PC-9 (cell line): ENCODE results near the gene TMEM205. TPM values are rescaled to one million over a fixed set of nuclear protein-coding genes. Genes with fewer than 3 reads are reported as not detected.
A peak's percentile ranks its signal among the peaks of the same experiment; 100 is the strongest.

Experiments
- BruUV-seq: library from RNA; stranded (reverse); fragments of 400-500 nt; replicated peaks from 2 replicates; lab custom pipeline; 2021; lab: Mats Ljungman, UMichigan
- CTCF ChIA-PET: fragments of 300-600 bp; sonication (Branson Sonifier 250); formaldehyde crosslinking; loops from one replicate; lab custom pipeline; 2022; ENCODE audit warnings: antibody characterized with exemption; lab: Charles Lee
- POLR2A ChIA-PET: fragments of 300-600 bp; sonication (Branson Sonifier 250); formaldehyde crosslinking; loops from one replicate; lab custom pipeline; 2022; ENCODE audit warnings: antibody characterized with exemption; ENCODE audit not compliant: unreplicated experiment; lab: Charles Lee
- DNase-seq, 2 experiments: peaks; one replicate each; pipeline versions ENCODE4 v3.0.0 to v3.0.0-alpha.2; 2015 to 2022; ENCODE audit warnings: mixed read lengths in 1 of 2
- H2AFZ ChIP-seq: fragments of 200-600 bp; sonication (generic); 2 replicates; pipeline ENCODE4 v1.8.1; 2017; ENCODE audit warnings: antibody characterized with exemption
- H3F3A ChIP-seq: fragments of 200-600 bp; sonication (generic); 2 replicates; pipeline ENCODE4 v1.8.1; 2017; ENCODE audit warnings: antibody characterized with exemption, mild to moderate bottlenecking, low read depth; ENCODE audit not compliant: insufficient read depth
- H3K27ac ChIP-seq: fragments of 200-600 bp; sonication (generic); 2 replicates; pipeline ENCODE4 v1.6.1; 2016; ENCODE audit warnings: mixed run types
- H3K27me3 ChIP-seq: fragments of 200-600 bp; sonication (generic); 2 replicates; pipeline ENCODE4 v1.6.1; 2016; ENCODE audit warnings: low read depth, mixed run types; ENCODE audit not compliant: insufficient read depth
- H3K36me3 ChIP-seq: fragments of 200-600 bp; sonication (generic); 2 replicates; pipeline ENCODE4 v1.6.1; 2016; ENCODE audit warnings: low read depth, mixed run types
- H3K4me1 ChIP-seq: fragments of 200-600 bp; sonication (generic); replicated peaks from 2 replicates; pipeline ENCODE4 v1.6.1; 2016; ENCODE audit warnings: mixed run types; ENCODE audit not compliant: insufficient read depth
- H3K4me2 ChIP-seq: fragments of 200-600 bp; sonication (generic); 2 replicates; pipeline ENCODE4 v1.6.1; 2017; ENCODE audit warnings: mixed run types
- H3K4me3 ChIP-seq: fragments of 200-600 bp; sonication (generic); 2 replicates; pipeline ENCODE4 v1.6.1; 2016; ENCODE audit warnings: mixed run types
- H3K79me2 ChIP-seq: fragments of 200-600 bp; sonication (generic); 2 replicates; pipeline ENCODE4 v1.6.1; 2017; ENCODE audit warnings: low read depth, mixed run types
- H3K9me2 ChIP-seq: fragments of 200-600 bp; sonication (generic); 2 replicates; pipeline ENCODE4 v1.8.1; 2017; ENCODE audit warnings: mild to moderate bottlenecking; ENCODE audit not compliant: insufficient read depth
- H3K9me3 ChIP-seq: fragments of 200-600 bp; sonication (generic); 2 replicates; pipeline ENCODE4 v1.8.1; 2016; ENCODE audit warnings: low read depth; ENCODE audit not compliant: insufficient read depth
- H4K20me1 ChIP-seq: fragments of 200-600 bp; sonication (generic); 2 replicates; pipeline ENCODE4 v1.8.1; 2017; ENCODE audit not compliant: insufficient read depth
- CTCF ChIP-seq: fragments of 200-600 bp; sonication (generic); conservative IDR thresholded peaks from 2 replicates; pipeline ENCODE4 v1.6.1; 2017; ENCODE audit warnings: mixed run types, antibody characterized with exemption, mild to moderate bottlenecking, moderate library complexity
- EZH2 ChIP-seq: fragments of 200-600 bp; sonication (generic); IDR thresholded peaks from 2 replicates; pipeline ENCODE4 v1.8.0; 2017; ENCODE audit warnings: antibody characterized with exemption, low read depth
- intact Hi-C: fragments of 100-400 bp; cut with micrococcal nuclease; formaldehyde crosslinking; loops from one replicate; pipeline ENCODE4 v1.10.0; 2022; ENCODE audit not compliant: unreplicated experiment
- total RNA-seq: library from RNA; stranded (reverse); gene quantifications from 2 replicates; pipeline ENCODE4 v1.2.3, GENCODE V29; 2021

The TMEM205 gene
- total RNA-seq, 1 experiment from 2014 or later = 80.3 TPM

GRCh38 chr19:11361771-11362731 lies 16.0 kb upstream of the TMEM205 start:
- intact Hi-C loops = no loop called here
- no TSS peak for BruUV-seq
- Histone ChIP-seq H3K79me2 (no peaks in the 10 kb centered on the region), H3K27ac (no peak overlapping the region), H3K9me3 (no peaks in the 10 kb centered on the region), H3F3A (peaks cover 32% of the 10 kb centered on the region; the same call in 1 of the 2 replicates), H4K20me1 (no peaks in the 10 kb centered on the region; the same call in 1 of the 2 replicates), H3K4me3 (no peak overlapping the region), H3K4me2 (no peak overlapping the region), H3K27me3 (no peaks in the 10 kb centered on the region), H3K36me3 (peaks cover 11% of the 10 kb centered on the region; the same call in 1 of the 2 replicates), H3K9me2 (no peaks in the 10 kb centered on the region), H2AFZ (no peak overlapping the region), H3K4me1 (peaks cover 13% of the 10 kb centered on the region)
- no peak for DNase-seq
- CTCF ChIA-PET = no interaction called here
- no peak for TF ChIP-seq CTCF
- TF ChIP-seq EZH2 = no peak
- POLR2A ChIA-PET = no interaction called here

- Histone ChIP-seq H3K79me2 (peaks cover 1% of the 10 kb centered on the region; the same call in 1 of the 2 replicates), H3K4me2 (no peak overlapping the region), H3K27me3 (no peaks in the 10 kb centered on the region), H3F3A (peaks cover 32% of the 10 kb centered on the region; the same call in 1 of the 2 replicates), H2AFZ (no peak overlapping the region), H3K36me3 (peaks cover 11% of the 10 kb centered on the region; the same call in 1 of the 2 replicates), H3K4me1 (peaks cover 15% of the 10 kb centered on the region), H3K27ac (no peak overlapping the region), H4K20me1 (peaks cover 2% of the 10 kb centered on the region; the same call in 1 of the 2 replicates), H3K9me3 (no peaks in the 10 kb centered on the region), H3K9me2 (no peaks in the 10 kb centered on the region), H3K4me3 (no peak overlapping the region)
- POLR2A ChIA-PET = interaction anchor here (0.6 kb wide), 1 partner anchor 709 kb away, joined by 5 read pairs; no protein-coding TSS in a partner anchor
- intact Hi-C loops = no loop called here
- no peak for DNase-seq
- CTCF ChIA-PET = no interaction called here
- TF ChIP-seq EZH2 = no peak
- TF ChIP-seq CTCF = no peak
- no TSS peak for BruUV-seq
Measured at GRCh38 chr19:11361037-11361770, 15.1 kb upstream of the TMEM205 start.

- POLR2A ChIA-PET = no interaction called here
Measured at GRCh38 chr19:11359421-11359820, 13.4 kb upstream of the TMEM205 start.

More at GRCh38 chr19:11359421-11359820, 13.4 kb upstream of the TMEM205 start:
- no peaks in the 10 kb centered on the region for H3K27me3 ChIP-seq
- no peaks in the 10 kb centered on the region for H3K9me2 ChIP-seq
- H3K4me1 ChIP-seq = peaks cover 25% of the 10 kb centered on the region
- peaks cover 6% of the 10 kb centered on the region for H4K20me1 ChIP-seq
- peak; percentile 61 to 77 for DNase-seq
- no peak overlapping the region for H3K27ac ChIP-seq
- CTCF ChIA-PET = no interaction called here
- intact Hi-C loops = no loop called here
- H2AFZ ChIP-seq = no peak overlapping the region
- H3K79me2 ChIP-seq = peaks cover 7% of the 10 kb centered on the region
- peaks cover 5% of the 10 kb centered on the region; the same call in 1 of the 2 replicates for H3K36me3 ChIP-seq
- no TSS peak for BruUV-seq
- H3K4me2 ChIP-seq = no peak overlapping the region; the same call in 1 of the 2 replicates
- H3K9me3 ChIP-seq = no peaks in the 10 kb centered on the region
- peaks cover 30% of the 10 kb centered on the region; the same call in 1 of the 2 replicates for H3F3A ChIP-seq
- TF ChIP-seq CTCF = no peak
- no peak for TF ChIP-seq EZH2
- H3K4me3 ChIP-seq = no peak overlapping the region
